LNCAP (cell line): ENCODE data around the gene RAB9B.

Experiments
- TF ChIP-seq, protein P1 (sequence below): fragments of 450-650 bp; IDR thresholded peaks from 2 replicates; pipeline ENCODE4 v1.5.1; 2017; ENCODE audit warnings: mild to moderate bottlenecking

The RAB9B gene

DNA sequence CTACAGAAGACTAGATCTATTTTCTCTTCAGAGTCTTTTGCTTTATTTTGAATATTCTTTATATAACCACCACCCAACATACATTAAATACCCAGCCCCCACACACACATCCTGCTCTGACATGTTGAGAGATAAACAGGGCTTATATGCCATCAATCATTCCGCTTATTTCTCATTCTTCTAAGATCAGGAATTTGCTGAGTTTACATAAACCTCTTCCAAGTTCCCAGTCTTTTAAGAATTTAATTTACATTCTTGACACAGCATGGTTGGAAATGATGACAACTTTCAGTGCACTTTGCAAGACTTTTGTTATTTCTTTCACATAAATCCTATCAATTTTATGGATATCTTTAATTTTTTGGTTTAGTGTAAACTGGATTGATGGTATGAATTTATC, 17.5 kb upstream of the RAB9B start:
- TF ChIP-seq, protein P1, sequence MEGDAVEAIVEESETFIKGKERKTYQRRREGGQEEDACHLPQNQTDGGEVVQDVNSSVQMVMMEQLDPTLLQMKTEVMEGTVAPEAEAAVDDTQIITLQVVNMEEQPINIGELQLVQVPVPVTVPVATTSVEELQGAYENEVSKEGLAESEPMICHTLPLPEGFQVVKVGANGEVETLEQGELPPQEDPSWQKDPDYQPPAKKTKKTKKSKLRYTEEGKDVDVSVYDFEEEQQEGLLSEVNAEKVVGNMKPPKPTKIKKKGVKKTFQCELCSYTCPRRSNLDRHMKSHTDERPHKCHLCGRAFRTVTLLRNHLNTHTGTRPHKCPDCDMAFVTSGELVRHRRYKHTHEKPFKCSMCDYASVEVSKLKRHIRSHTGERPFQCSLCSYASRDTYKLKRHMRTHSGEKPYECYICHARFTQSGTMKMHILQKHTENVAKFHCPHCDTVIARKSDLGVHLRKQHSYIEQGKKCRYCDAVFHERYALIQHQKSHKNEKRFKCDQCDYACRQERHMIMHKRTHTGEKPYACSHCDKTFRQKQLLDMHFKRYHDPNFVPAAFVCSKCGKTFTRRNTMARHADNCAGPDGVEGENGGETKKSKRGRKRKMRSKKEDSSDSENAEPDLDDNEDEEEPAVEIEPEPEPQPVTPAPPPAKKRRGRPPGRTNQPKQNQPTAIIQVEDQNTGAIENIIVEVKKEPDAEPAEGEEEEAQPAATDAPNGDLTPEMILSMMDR = no peak

DNA sequence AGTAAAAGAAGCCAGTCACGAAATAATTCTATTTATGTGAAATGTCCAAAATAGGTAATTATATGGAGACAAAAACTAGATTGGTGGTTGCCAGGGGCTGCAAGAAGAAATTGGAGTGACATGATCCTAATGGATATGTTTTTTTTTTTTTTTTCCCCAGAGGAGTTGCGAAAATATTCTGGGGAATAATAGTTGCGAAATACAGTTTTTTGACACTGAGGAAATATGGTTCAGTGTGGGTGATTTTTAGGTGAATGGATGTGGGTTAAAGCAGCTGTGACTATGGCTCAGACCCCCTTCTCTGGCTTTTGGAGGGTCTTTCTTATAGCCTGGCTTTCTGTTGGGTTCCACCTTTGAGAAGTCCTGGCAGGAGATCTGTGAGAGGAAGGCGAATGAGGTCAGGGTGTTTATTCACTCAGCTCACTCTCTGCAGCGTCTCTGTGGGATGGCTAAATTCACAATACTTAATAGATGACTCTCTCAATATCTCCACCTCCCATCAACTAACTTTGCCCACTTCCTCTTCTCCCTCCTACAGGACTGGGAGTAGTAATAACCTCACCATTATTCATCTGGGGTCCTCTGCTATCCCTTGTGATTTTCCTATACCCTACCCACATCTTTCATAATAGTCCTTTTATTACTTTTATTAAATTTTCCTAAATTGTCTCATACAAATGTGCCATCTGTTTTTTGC, 15.3 kb upstream of the RAB9B start:
- TF ChIP-seq, protein P1 = no peak

GRCh38 chrX:103846386-103846785, 14.3 kb upstream of the RAB9B start:
- TF ChIP-seq, protein P1 = no peak

- TF ChIP-seq, protein P1 = peak; percentile 56
These were observed 13.2 kb upstream of the RAB9B start for GRCh38 chrX:103845165-103845653.

DNA sequence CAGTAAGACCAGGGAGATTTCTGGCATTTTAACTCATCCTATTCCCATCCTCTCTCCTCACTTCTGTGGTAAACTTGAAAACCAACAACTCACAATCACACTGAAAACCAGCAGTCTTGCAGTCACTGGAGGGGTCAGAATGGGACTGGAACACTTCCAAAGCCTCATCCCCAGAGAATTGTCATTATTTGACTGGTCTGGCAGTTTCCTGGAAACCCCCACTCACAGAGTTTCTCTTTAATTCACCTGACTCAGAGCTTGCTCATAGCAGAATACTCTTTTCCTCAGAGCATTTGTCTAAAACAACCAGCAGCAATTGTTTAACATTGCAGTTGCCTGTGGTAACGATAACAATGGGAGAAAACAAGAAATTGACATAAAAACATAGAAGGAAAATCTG, 7.3 kb upstream of the RAB9B start:
- TF ChIP-seq, protein P1 = no peak

DNA sequence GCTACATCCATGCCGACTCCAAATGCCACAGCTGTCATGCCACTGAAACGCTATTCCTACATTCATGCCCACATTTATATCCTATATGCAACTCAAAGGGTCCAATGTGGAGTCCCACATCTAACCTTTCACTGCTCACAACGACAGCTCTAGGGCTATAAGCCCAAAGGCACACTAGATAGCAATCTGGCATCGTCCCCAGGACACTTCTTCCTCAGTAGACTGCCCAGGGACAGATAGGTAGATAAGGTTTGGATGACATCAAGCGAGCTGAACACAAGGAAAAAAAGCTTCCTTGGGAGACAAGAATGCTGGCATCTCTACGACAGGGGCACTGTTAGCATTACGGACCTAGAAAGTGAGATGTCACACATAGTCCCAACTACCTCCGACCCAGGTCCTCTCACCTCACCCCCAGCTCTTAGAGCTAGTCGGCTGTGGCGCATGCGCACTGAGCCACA, 685 bp downstream of the RAB9B start:
- TF ChIP-seq, protein P1 = no peak

DNA sequence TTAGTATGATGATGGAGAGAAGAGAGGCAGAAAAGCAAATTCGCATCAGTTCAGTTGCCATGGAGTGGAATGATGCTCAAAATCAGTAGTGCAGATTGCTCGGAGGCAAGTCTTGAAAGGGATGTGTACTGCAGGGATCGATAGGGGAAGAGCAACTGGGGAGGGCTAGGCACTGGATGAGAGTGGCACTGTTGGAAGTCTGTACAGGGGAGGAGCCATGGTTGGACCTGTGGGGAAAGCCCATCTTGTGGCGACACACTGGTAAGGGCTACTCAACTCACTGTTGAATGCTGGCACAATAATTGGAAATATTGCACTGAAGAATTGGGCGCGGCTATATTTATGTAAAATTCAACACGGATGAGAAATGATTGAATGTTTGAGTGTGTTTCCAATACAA, 1.2 kb downstream of the RAB9B start:
- TF ChIP-seq, protein P1 = no peak
